HCT116 (cell line): ENCODE results near the gene TTR. TPM values are rescaled to one million over a fixed set of nuclear protein-coding genes. Genes with fewer than 3 reads are reported as not detected.

Experiments
- ATAC-seq: fragments of 200-7000 bp; cut with Tn5 transposase; 2 replicates; pipeline ENCODE4 v1.9.1; 2020; ENCODE audit warnings: mild to moderate bottlenecking, moderate library complexity
- BruUV-seq: library from RNA; stranded (reverse); fragments of 400-500 nt; replicated peaks from 2 replicates; lab custom pipeline; 2021; lab: Mats Ljungman, UMichigan
- CTCF ChIA-PET: fragments of 300-600 bp; sonication (Branson Sonifier 250); formaldehyde crosslinking; loops from one replicate; lab custom pipeline; 2021; ENCODE audit warnings: antibody characterized with exemption; lab: Charles Lee
- POLR2A ChIA-PET: fragments of 300-600, 350-600 bp; sonication (Branson Sonifier 250); formaldehyde crosslinking; loops from one replicate; lab custom pipeline; 2021; ENCODE audit warnings: antibody characterized with exemption; lab: Charles Lee
- RAD21 ChIA-PET, 2 experiments: fragments of 300-600 bp; sonication (Branson Sonifier 250); formaldehyde crosslinking; loops; one replicate each; lab custom pipeline; 2023; ENCODE audit warnings: low total read pairs in 2 of 2; ENCODE audit not compliant: uncharacterized antibody in 2 of 2, unreplicated experiment in 2 of 2, low non-redundant PET in 1 of 2; lab: Charles Lee
- DNase-seq: peaks from one replicate; pipeline ENCODE4 v3.0.0-alpha.2; 2010; ENCODE audit warnings: low read depth, low spot score
- H2AFZ ChIP-seq: fragments of 200-600 bp; shearing (Covaris generic), sonication (generic); 2 replicates; pipeline ENCODE4 v1.6.1; 2017; ENCODE audit warnings: low read depth, mixed run types, mixed read lengths, antibody characterized with exemption, low read length; ENCODE audit not compliant: poor library complexity, severe bottlenecking
- H3K27ac ChIP-seq: 2 replicates; pipeline ENCODE4 v1.5.1; 2012; ENCODE audit warnings: low read depth, low read length
- H3K27me3 ChIP-seq: fragments of 200-600 bp; sonication (generic); 2 replicates; pipeline ENCODE4 v1.6.1; 2016; ENCODE audit warnings: mixed run types, low read length, mixed read lengths; ENCODE audit not compliant: insufficient read depth
- H3K36me3 ChIP-seq, 2 experiments: fragments of 200-500 bp in 1 of 2; fragments of 200-600 bp in 1 of 2; sonication (Bioruptor generic) in 1 of 2; sonication (generic) in 1 of 2; 2 replicates each; pipeline versions ENCODE4 v1.5.1 to v1.6.1; 2014 to 2016; ENCODE audit warnings: low read length in 2 of 2, inconsistent platforms in 1 of 2, mixed read lengths in 1 of 2, mixed run types in 1 of 2; ENCODE audit not compliant: insufficient read depth in 2 of 2, control insufficient read depth in 1 of 2
- H3K4me1 ChIP-seq, 2 experiments: fragments of 200-600 bp in 1 of 2; sonication (generic) in 1 of 2; 2 replicates each; pipeline versions ENCODE4 v1.5.1 to v1.6.1; 2012 to 2017; ENCODE audit warnings: low read length in 2 of 2, inconsistent platforms in 1 of 2, mild to moderate bottlenecking in 1 of 2, mixed read lengths in 1 of 2, mixed run types in 1 of 2, moderate library complexity in 1 of 2; ENCODE audit not compliant: insufficient read depth in 2 of 2, control insufficient read depth in 1 of 2
- H3K4me2 ChIP-seq: fragments of 200-600 bp; sonication (generic); 2 replicates; pipeline ENCODE4 v1.6.1; 2017; ENCODE audit warnings: mixed run types, low read length, mixed read lengths
- H3K4me3 ChIP-seq, 2 experiments: fragments of 200-600 bp in 1 of 2; sonication (generic) in 1 of 2; replicated peaks in 1 of 2; 2 replicates each; pipeline ENCODE4 v1.5.1; 2011 to 2016; ENCODE audit warnings: low read length in 2 of 2, control low read depth in 1 of 2, low read depth in 1 of 2, mild to moderate bottlenecking in 1 of 2, mixed read lengths in 1 of 2, mixed run types in 1 of 2
- H3K79me2 ChIP-seq: fragments of 200-600 bp; sonication (generic); 2 replicates; pipeline ENCODE4 v1.6.1; 2017; ENCODE audit warnings: mild to moderate bottlenecking, mixed run types, low read length, moderate library complexity, mixed read lengths; ENCODE audit not compliant: insufficient read depth
- H3K9ac ChIP-seq: fragments of 200-600 bp; sonication (generic); 2 replicates; pipeline ENCODE4 v1.6.1; 2016; ENCODE audit warnings: low read length, mixed read lengths
- H3K9me2 ChIP-seq: fragments of 200-600 bp; sonication (generic), shearing (Covaris generic); 2 replicates; pipeline ENCODE4 v1.6.1; 2017; ENCODE audit warnings: mixed run types, mild to moderate bottlenecking, moderate library complexity; ENCODE audit not compliant: insufficient read depth
- H3K9me3 ChIP-seq, 2 experiments: fragments of 200-500 bp in 1 of 2; fragments of 200-600 bp in 1 of 2; sonication (Bioruptor generic) in 1 of 2; sonication (generic) in 1 of 2; 2 replicates each; pipeline ENCODE4 v1.6.1; 2014 to 2017; ENCODE audit warnings: low read length in 2 of 2, mixed read lengths in 2 of 2, inconsistent platforms in 1 of 2, low read depth in 1 of 2, mild to moderate bottlenecking in 1 of 2, mixed run types in 1 of 2, moderate library complexity in 1 of 2; ENCODE audit not compliant: control insufficient read depth in 1 of 2, insufficient read depth in 1 of 2
- H4K20me1 ChIP-seq: fragments of 200-600 bp; sonication (generic), shearing (Covaris generic); 2 replicates; pipeline ENCODE4 v1.6.1; 2017; ENCODE audit warnings: mixed run types, mild to moderate bottlenecking, moderate library complexity; ENCODE audit not compliant: insufficient read depth
- CEBPB ChIP-seq: IDR thresholded peaks from 2 replicates; pipeline ENCODE4 v1.6.1; 2012; ENCODE audit warnings: low read depth
- CTCF ChIP-seq, 3 experiments: fragments of 200-600 bp in 1 of 3; sonication (generic) in 1 of 3; IDR thresholded peaks in 2 of 3; conservative IDR thresholded peaks in 1 of 3; 2 replicates each; pipeline ENCODE4 v1.5.1; 2012 to 2017; ENCODE audit warnings: low read depth in 2 of 3, low read length in 2 of 3, antibody characterized with exemption in 1 of 3, borderline replicate concordance in 1 of 3, control low read depth in 1 of 3, mild to moderate bottlenecking in 1 of 3, mixed read lengths in 1 of 3, mixed run types in 1 of 3, moderate library complexity in 1 of 3; ENCODE audit not compliant: insufficient read depth in 1 of 3
- EGR1 ChIP-seq: IDR thresholded peaks from 2 replicates; pipeline ENCODE4 v1.6.1; 2012; ENCODE audit warnings: low read depth
- ELF1 ChIP-seq: IDR thresholded peaks from 2 replicates; pipeline ENCODE4 v1.6.1; 2012; ENCODE audit warnings: low read depth, borderline replicate concordance
- EZH2 ChIP-seq: fragments of 200-600 bp; sonication (generic); IDR thresholded peaks from 2 replicates; pipeline ENCODE4 v1.6.1; 2017; ENCODE audit warnings: antibody characterized with exemption, mixed run types
- JUND ChIP-seq: IDR thresholded peaks from 2 replicates; pipeline ENCODE4 v1.6.1; 2012
- POLR2AphosphoS5 ChIP-seq: IDR thresholded peaks from 2 replicates; pipeline ENCODE4 v1.6.1; 2011; ENCODE audit warnings: mild to moderate bottlenecking, low read depth, low read length, moderate library complexity
- SRF ChIP-seq: IDR thresholded peaks from 2 replicates; pipeline ENCODE4 v1.6.1; 2012; ENCODE audit warnings: low read depth
- TCF7L2 ChIP-seq: IDR thresholded peaks from 2 replicates; pipeline ENCODE4 v1.7.0; 2011; ENCODE audit warnings: borderline replicate concordance, inconsistent platforms; ENCODE audit not compliant: insufficient read depth, insufficient read length; ENCODE audit errors: extremely low read depth
- YY1 ChIP-seq: IDR thresholded peaks from 2 replicates; pipeline ENCODE4 v1.6.1; 2011; ENCODE audit warnings: low read length, low read depth, moderate library complexity, mild to moderate bottlenecking; ENCODE audit not compliant: insufficient replicate concordance; ENCODE audit errors: extremely low read depth
- ZBTB33 ChIP-seq: IDR thresholded peaks from 2 replicates; pipeline ENCODE4 v1.6.1; 2011; ENCODE audit warnings: mild to moderate bottlenecking, low read length, moderate library complexity; ENCODE audit not compliant: insufficient replicate concordance; ENCODE audit errors: extremely low read depth
- ZNF274 ChIP-seq: fragments of 200-500 bp; sonication (Bioruptor generic); IDR thresholded peaks from 2 replicates; pipeline ENCODE4 v1.6.1; 2014; ENCODE audit warnings: mild to moderate bottlenecking, low read depth, low read length, inconsistent platforms
- intact Hi-C: fragments of 100-400 bp; cut with micrococcal nuclease; formaldehyde crosslinking; loops from 2 replicates; pipeline ENCODE4 v1.10.0; 2022
- total RNA-seq: library from RNA; stranded (reverse); gene quantifications from one replicate; pipeline ENCODE4 v1.2.1, GENCODE V29; 2021; ENCODE audit not compliant: unreplicated experiment

The TTR gene
- total RNA-seq, 1 experiment from 2014 or later: 1.2 TPM

GRCh38 chr18:31557446-31557845, 34.2 kb upstream of the TTR start:
- Histone ChIP-seq H3K9ac (no peak overlapping the region), H3K4me3 (no peak overlapping the region), H3K79me2 (no peaks in the 10 kb centered on the region), H3K9me3 (no peaks in the 10 kb centered on the region), H3K9me2 (no peaks in the 10 kb centered on the region), H3K36me3 (no peaks in the 10 kb centered on the region), H3K4me2 (no peak overlapping the region), H3K27ac (no peak overlapping the region), H3K4me1 (no peaks in the 10 kb centered on the region; a peak in 1 of 4 replicates), H4K20me1 (no peaks in the 10 kb centered on the region), H2AFZ (no peak overlapping the region), H3K27me3 (no peaks in the 10 kb centered on the region)
- RAD21 ChIA-PET: no interaction called here
- BruUV-seq: no TSS peak
- ATAC-seq: peak; percentile 76
- POLR2A ChIA-PET: no interaction called here
- intact Hi-C loops: loop anchor here (2.0 to 10.0 kb wide), 4 partner anchors 133 to 995 kb away; no protein-coding TSS in a partner anchor
- no peak for DNase-seq
- CTCF ChIA-PET: no interaction called here
- TF ChIP-seq TCF7L2: no peak
- no peak for TF ChIP-seq JUND
- TF ChIP-seq CTCF (IDR thresholded peaks at IDR 0.05 in 2 of 3, conservative IDR thresholded peaks at IDR 0.05 in 1 of 3; ENCODE audit: borderline replicate concordance in 1 of 3, insufficient read depth in 1 of 3, low read depth in 2 of 3, low read length in 2 of 3): 0 out of 6 replicates have a peak, but pooled peaks of 1 of the 3 experiments have one; percentile 24
- no peak for TF ChIP-seq ZNF274

GRCh38 chr18:31558567-31558966, 33.1 kb upstream of the TTR start:
- Histone ChIP-seq H3K27me3 (no peaks in the 10 kb centered on the region), H3K4me1 (no peaks in the 10 kb centered on the region; a peak in 1 of 4 replicates), H3K9ac (no peak overlapping the region), H3K79me2 (no peaks in the 10 kb centered on the region), H3K9me2 (no peaks in the 10 kb centered on the region), H3K36me3 (no peaks in the 10 kb centered on the region), H4K20me1 (no peaks in the 10 kb centered on the region), H3K9me3 (no peaks in the 10 kb centered on the region), H2AFZ (no peak overlapping the region), H3K4me3 (no peak overlapping the region), H3K4me2 (no peak overlapping the region), H3K27ac (no peak overlapping the region)
- intact Hi-C loops: loop anchor here (5.0 to 10.0 kb wide), 2 partner anchors 516 to 994 kb away; no protein-coding TSS in a partner anchor
- BruUV-seq: no TSS peak
- DNase-seq (no peak), ATAC-seq (no peak)
- CTCF ChIA-PET: no interaction called here
- RAD21 ChIA-PET: no interaction called here
- POLR2A ChIA-PET: no interaction called here
- TF ChIP-seq ZBTB33 (no peak), ELF1 (no peak), EZH2 (no peak), CTCF (IDR thresholded peaks at IDR 0.05 in 2 of 3, conservative IDR thresholded peaks at IDR 0.05 in 1 of 3; ENCODE audit: borderline replicate concordance in 1 of 3, insufficient read depth in 1 of 3, low read depth in 2 of 3, low read length in 2 of 3) (no peak), JUND (no peak), EGR1 (no peak), SRF (no peak), POLR2AphosphoS5 (no peak), YY1 (no peak), ZNF274 (no peak), CEBPB (no peak), TCF7L2 (no peak)
